Activated naive CD4-positive, alpha-beta T cell treated with anti-CD3 and anti-CD28 coated beads, Interleukin-2, amount 10 ng/mL, durations not matched to agents 7 days and 5 days (primary cell): ENCODE measurements around the gene PEMT.
"Not testable (repeated sequence)": the region's sequence is repeated elsewhere in the genome, so short reads cannot be mapped to it uniquely, and the experiment has no call there.

Source experiments
- CTCF ChIA-PET: fragments of 350-600 bp; sonication (Branson Sonifier 250); formaldehyde crosslinking; loops from one replicate; lab custom pipeline; 2021; ENCODE audit warnings: antibody characterized with exemption; lab: Charles Lee
- DNase-seq: peaks from one replicate; pipeline ENCODE4 v3.0.0-alpha.2; 2020
- H3K27ac Mint-ChIP-seq: one replicate; pipeline ENCODE4 v1.8.0; 2021; ENCODE audit warnings: mild to moderate bottlenecking, moderate library complexity, mixed read lengths
- H3K27me3 Mint-ChIP-seq: one replicate; pipeline ENCODE4 v1.8.0; 2021; ENCODE audit warnings: mild to moderate bottlenecking, mixed read lengths
- H3K36me3 Mint-ChIP-seq: one replicate; pipeline ENCODE4 v1.8.0; 2021; ENCODE audit warnings: mixed read lengths
- H3K4me1 Mint-ChIP-seq: one replicate; pipeline ENCODE4 v1.8.0; 2021; ENCODE audit warnings: mixed read lengths
- H3K4me3 Mint-ChIP-seq: one replicate; pipeline ENCODE4 v1.8.0; 2021; ENCODE audit warnings: mild to moderate bottlenecking, moderate library complexity, mixed read lengths
- H3K9me3 Mint-ChIP-seq: one replicate; pipeline ENCODE4 v1.8.0; 2021; ENCODE audit warnings: mixed read lengths

The PEMT gene

GRCh38 chr17:17472333-17472920 is 119.1 kb downstream of the PEMT start:
- H3K9me3 Mint-ChIP-seq = no peaks in the 10 kb centered on the region
- no peak for DNase-seq
- peaks cover 53% of the 10 kb centered on the region for H3K27me3 Mint-ChIP-seq
- H3K4me3 Mint-ChIP-seq = no peak overlapping the region
- peaks cover 2% of the 10 kb centered on the region for H3K36me3 Mint-ChIP-seq
- peaks cover 11% of the 10 kb centered on the region for H3K4me1 Mint-ChIP-seq
- CTCF ChIA-PET = no interaction called here
- no peak overlapping the region for H3K27ac Mint-ChIP-seq

GRCh38 chr17:17469996-17470395 is 121.5 kb downstream of the PEMT start:
- no peak overlapping the region for H3K4me3 Mint-ChIP-seq
- no peak overlapping the region for H3K27ac Mint-ChIP-seq
- DNase-seq = no peak
- CTCF ChIA-PET = no interaction called here
- H3K27me3 Mint-ChIP-seq = peaks cover 53% of the 10 kb centered on the region
- H3K36me3 Mint-ChIP-seq = no peaks in the 10 kb centered on the region
- H3K9me3 Mint-ChIP-seq = no peaks in the 10 kb centered on the region
- no peaks in the 10 kb centered on the region for H3K4me1 Mint-ChIP-seq

DNA sequence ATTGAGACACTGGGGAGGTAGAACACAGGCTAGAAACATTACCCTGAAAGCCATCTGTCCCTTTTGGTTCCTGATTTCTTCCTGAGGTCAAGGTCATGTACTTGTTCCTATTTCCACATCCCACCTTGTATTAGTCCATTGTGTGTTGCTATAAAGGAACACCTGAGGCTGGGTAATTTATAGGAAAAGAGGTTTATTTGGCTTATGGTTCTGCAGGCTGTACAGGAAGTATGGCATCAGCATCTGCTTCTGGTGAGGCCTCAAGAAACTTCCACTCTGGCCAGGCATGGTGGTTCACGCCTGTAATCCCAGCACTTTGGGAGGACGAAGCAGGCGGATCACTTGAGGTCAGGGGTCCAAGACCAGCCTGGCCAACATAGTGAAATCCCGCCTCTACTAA is 122.2 kb downstream of the PEMT start:
- H3K4me1 Mint-ChIP-seq = no peaks in the 10 kb centered on the region
- peaks cover 54% of the 10 kb centered on the region for H3K27me3 Mint-ChIP-seq
- no peaks in the 10 kb centered on the region for H3K36me3 Mint-ChIP-seq
- no peak overlapping the region for H3K4me3 Mint-ChIP-seq
- CTCF ChIA-PET = no interaction called here
- no peak for DNase-seq
- no peak overlapping the region for H3K27ac Mint-ChIP-seq
- no peaks in the 10 kb centered on the region for H3K9me3 Mint-ChIP-seq

GRCh38 chr17:17468217-17469010 is 123.1 kb downstream of the PEMT start:
- no peak for DNase-seq
- Mint-ChIP-seq H3K4me1 (no peaks in the 10 kb centered on the region), H3K36me3 (no peaks in the 10 kb centered on the region), H3K27me3 (peaks cover 58% of the 10 kb centered on the region), H3K4me3 (no peak overlapping the region), H3K27ac (no peak overlapping the region), H3K9me3 (no peaks in the 10 kb centered on the region)
- CTCF ChIA-PET = interaction anchor here (1.6 kb wide), 1 partner anchor 174 kb away, joined by 3 read pairs; no protein-coding TSS in a partner anchor

DNA sequence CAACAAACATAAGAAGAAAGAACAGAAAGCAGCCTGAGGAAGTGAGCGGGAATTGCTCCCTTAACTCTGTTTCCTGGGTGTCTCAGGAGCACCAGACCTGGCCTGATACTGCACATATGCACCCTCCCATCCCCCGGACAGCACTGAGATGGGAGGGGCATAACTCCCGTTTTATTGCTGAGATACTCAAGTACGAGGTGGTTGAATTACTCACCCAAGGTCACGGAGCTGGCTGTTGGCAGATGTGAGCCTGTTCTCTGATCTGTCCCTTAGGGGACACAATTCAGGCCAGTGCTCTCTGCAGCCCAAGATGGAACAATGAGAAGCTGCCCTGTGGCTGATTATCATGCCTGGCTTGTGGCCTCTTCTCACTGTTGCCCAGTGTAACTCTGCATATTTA is 123.8 kb downstream of the PEMT start:
- no peak overlapping the region for H3K27ac Mint-ChIP-seq
- H3K9me3 Mint-ChIP-seq = no peaks in the 10 kb centered on the region
- peaks cover 58% of the 10 kb centered on the region for H3K27me3 Mint-ChIP-seq
- CTCF ChIA-PET = interaction anchor here (1.4 to 1.6 kb wide), 2 partner anchors 113 to 175 kb away, joined by 3 to 5 read pairs; no protein-coding TSS in a partner anchor
- DNase-seq = no peak
- H3K4me1 Mint-ChIP-seq = no peaks in the 10 kb centered on the region
- no peak overlapping the region for H3K4me3 Mint-ChIP-seq
- no peaks in the 10 kb centered on the region for H3K36me3 Mint-ChIP-seq

DNA sequence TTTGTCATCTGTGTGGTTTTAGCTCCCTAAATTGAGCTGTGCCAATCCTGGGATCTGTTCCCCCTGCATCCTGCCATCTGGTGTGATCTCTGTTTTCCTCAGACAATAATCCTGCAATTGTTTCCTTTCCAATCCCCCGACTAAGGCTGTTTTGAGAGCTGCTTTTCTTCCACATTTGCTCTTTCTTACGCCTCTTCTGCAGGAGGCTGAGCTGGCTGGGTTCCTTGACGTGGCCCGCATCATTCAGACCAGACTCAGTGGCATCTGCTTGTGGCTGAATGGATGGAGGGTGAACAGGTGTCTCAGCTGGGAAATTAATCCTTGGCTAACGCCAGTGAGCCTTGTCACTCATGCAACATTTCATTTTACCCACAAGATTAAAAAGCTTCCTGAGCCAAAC is 124.5 kb downstream of the PEMT start:
- H3K27me3 Mint-ChIP-seq = peaks cover 53% of the 10 kb centered on the region
- DNase-seq = no peak
- no peak overlapping the region for H3K27ac Mint-ChIP-seq
- CTCF ChIA-PET = interaction anchor here (0.8 to 1.6 kb wide), 3 partner anchors 102 to 175 kb away, joined by 3 to 5 read pairs (median 3); no protein-coding TSS in a partner anchor
- H3K36me3 Mint-ChIP-seq = no peaks in the 10 kb centered on the region
- no peaks in the 10 kb centered on the region for H3K4me1 Mint-ChIP-seq
- H3K9me3 Mint-ChIP-seq = no peaks in the 10 kb centered on the region
- H3K4me3 Mint-ChIP-seq = no peak overlapping the region

DNA sequence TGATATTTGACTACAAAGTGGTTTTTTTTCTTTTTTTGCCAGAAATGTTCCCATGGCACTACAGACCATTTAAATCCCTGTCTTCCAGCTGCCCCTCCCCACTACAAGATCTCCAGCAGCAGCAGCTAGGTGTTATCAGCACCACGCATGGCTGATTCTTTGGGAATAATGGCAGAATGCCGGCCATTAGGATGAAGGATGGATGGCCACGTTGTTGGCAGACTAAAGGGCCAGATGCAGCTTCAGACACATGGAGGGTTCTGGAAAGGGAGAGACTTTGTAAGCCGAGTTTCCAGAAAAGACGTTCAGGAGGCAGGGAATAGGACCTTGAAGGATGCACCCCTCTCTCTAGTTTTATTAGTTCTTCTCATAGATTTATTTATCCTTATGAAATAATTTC is 125.0 kb downstream of the PEMT start:
- CTCF ChIA-PET = interaction anchor here (0.8 to 1.4 kb wide), 3 partner anchors 30 to 111 kb away, joined by 3 to 5 read pairs (median 3); no protein-coding TSS in a partner anchor
- no peak for DNase-seq
- Mint-ChIP-seq H3K4me3 (no peak overlapping the region), H3K36me3 (no peaks in the 10 kb centered on the region), H3K27me3 (peaks cover 48% of the 10 kb centered on the region), H3K9me3 (no peaks in the 10 kb centered on the region), H3K27ac (no peak overlapping the region), H3K4me1 (no peaks in the 10 kb centered on the region)

- CTCF ChIA-PET = interaction anchor here (1.0 kb wide), 1 partner anchor 31 kb away, joined by 3 read pairs; no protein-coding TSS in a partner anchor
- H3K36me3 Mint-ChIP-seq, H3K4me1 Mint-ChIP-seq, DNase-seq, H3K9me3 Mint-ChIP-seq, H3K27ac Mint-ChIP-seq, H3K4me3 Mint-ChIP-seq: not testable (repeated sequence)
- peaks cover 42% of the 10 kb centered on the region for H3K27me3 Mint-ChIP-seq
These were observed 125.6 kb downstream of the PEMT start for GRCh38 chr17:17465878-17466277.

DNA sequence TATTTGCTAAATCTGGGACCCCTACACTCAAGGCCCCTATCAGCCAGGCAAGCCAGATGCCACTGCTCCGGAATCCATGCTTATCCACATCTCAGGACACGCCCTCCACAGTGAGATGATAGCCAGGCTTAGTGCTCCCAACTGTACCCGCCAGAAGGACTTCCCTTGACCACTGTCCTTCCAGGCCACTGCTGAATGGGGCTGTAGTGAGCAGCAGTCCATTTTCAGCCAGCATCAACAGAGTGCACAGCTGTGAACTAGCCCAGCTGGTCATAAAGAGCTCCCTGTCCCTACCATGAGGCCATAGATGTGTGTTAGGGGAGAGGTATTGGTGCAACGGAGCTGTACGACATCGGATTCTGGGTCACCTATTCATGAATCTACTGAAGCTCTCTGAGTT is 127.7 kb downstream of the PEMT start:
- H3K4me3 Mint-ChIP-seq = no peak overlapping the region
- no peaks in the 10 kb centered on the region for H3K36me3 Mint-ChIP-seq
- CTCF ChIA-PET = no interaction called here
- no peaks in the 10 kb centered on the region for H3K4me1 Mint-ChIP-seq
- DNase-seq = no peak
- peaks cover 4% of the 10 kb centered on the region for H3K9me3 Mint-ChIP-seq
- no peak overlapping the region for H3K27ac Mint-ChIP-seq
- peaks cover 31% of the 10 kb centered on the region for H3K27me3 Mint-ChIP-seq

DNA sequence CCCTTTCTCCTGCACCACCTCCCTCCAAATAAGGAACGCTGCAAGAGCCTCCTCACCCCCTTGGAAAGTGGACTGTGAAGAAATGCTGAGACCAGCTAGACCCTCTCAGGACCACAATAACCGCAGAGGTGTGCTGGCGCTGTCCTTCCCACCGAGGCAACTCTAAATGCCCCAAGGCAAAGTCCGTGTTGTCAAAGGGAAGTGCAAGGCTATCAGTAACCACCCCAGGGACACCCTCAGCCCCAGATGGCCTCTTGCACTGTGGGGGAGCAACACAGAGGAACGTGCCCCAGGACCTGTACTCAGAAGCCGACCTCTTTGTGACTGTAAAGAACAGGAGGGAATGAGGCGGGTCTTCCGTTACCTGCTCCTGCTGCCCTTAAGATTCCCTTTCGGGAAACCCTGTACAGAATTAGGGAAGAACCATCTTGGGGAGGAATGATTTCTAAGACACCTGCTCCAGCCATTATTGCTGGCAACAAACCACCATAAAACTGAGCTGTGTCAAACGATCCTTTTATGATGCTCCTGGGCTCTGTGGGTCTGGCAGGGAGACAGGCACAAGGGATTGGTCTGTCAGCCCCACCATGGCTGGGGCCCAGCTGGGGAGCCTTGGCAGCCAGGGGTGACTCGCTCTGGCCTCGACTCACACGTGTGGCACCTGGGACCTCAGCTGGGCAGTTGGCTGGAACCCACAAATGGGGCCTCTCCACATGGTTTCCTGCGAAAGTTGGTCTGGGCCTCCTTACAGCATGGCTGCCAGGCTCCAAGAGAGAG is 129.3 kb downstream of the PEMT start:
- Mint-ChIP-seq H3K4me1 (no peaks in the 10 kb centered on the region), H3K36me3 (no peaks in the 10 kb centered on the region), H3K9me3 (peaks cover 4% of the 10 kb centered on the region), H3K27me3 (peaks cover 20% of the 10 kb centered on the region), H3K27ac (no peak overlapping the region), H3K4me3 (no peak overlapping the region)
- CTCF ChIA-PET = no interaction called here
- no peak for DNase-seq

- H3K4me3 Mint-ChIP-seq = no peak overlapping the region
- H3K27me3 Mint-ChIP-seq = peaks cover 22% of the 10 kb centered on the region
- no peaks in the 10 kb centered on the region for H3K4me1 Mint-ChIP-seq
- CTCF ChIA-PET = no interaction called here
- H3K9me3 Mint-ChIP-seq = peaks cover 4% of the 10 kb centered on the region
- H3K36me3 Mint-ChIP-seq = no peaks in the 10 kb centered on the region
- H3K27ac Mint-ChIP-seq = no peak overlapping the region
- DNase-seq = no peak
These were observed 131.5 kb downstream of the PEMT start for GRCh38 chr17:17460038-17460437.

DNA sequence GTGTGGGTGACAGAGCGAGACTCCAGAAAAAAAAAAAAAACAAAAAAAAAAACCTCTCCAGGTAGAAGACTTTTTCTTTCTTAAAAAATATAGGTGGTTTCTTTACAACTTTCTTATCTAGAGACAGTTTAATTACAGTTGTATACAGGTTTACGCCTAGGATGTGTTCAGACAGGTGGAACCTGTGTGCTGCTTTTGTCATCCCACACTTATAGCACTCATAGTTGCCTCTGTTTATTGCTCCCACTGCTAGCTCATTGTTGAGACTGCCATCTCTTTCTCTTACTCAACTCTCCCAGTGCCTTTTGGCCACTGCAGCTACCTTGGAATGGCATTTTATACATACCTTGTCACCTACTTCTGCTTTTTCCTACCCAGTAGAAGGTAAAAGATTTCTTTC is 133.8 kb downstream of the PEMT start:
- H3K27ac Mint-ChIP-seq = no peak overlapping the region
- DNase-seq = no peak
- CTCF ChIA-PET = no interaction called here
- H3K4me1 Mint-ChIP-seq = no peaks in the 10 kb centered on the region
- H3K4me3 Mint-ChIP-seq = no peak overlapping the region
- H3K36me3 Mint-ChIP-seq = no peaks in the 10 kb centered on the region
- H3K27me3 Mint-ChIP-seq = peaks cover 14% of the 10 kb centered on the region
- peaks cover 4% of the 10 kb centered on the region for H3K9me3 Mint-ChIP-seq

DNA sequence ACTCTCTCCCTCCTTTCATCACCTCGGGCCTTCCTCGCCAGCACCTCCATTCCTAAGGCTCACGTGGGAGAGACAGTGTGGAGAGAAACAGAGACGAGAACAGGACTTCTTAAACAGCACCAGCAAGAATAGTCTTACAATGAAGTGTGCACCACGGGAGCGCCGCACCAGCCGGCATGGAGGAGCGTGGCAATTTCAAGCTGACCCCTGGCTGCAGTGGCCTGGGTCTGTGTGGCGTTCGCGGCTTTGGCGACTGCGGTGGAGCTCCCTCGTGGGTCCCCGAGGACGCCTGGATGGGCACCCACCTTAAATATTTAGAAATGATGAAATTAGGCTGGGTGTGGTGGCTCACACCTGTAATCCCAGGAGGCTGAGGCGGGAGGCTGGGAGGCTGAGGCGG is 135.3 kb downstream of the PEMT start:
- Mint-ChIP-seq H3K4me3 (no peak overlapping the region), H3K36me3 (no peaks in the 10 kb centered on the region), H3K27me3 (peaks cover 14% of the 10 kb centered on the region), H3K27ac (no peak overlapping the region), H3K4me1 (no peaks in the 10 kb centered on the region), H3K9me3 (peaks cover 4% of the 10 kb centered on the region)
- CTCF ChIA-PET = interaction anchor here (1.6 to 1.9 kb wide), 2 partner anchors 16 to 100 kb away, joined by 5 to 6 read pairs; no protein-coding TSS in a partner anchor
- no peak for DNase-seq
